HepG2 (cell line): ENCODE data around the gene LAPTM4A. TPM values are rescaled to one million over a fixed set of nuclear protein-coding genes. Genes with fewer than 3 reads are reported as not detected.

Source experiments
- AHDC1 ChIP-seq: sonication (generic); formaldehyde crosslinking; IDR thresholded peaks from 2 replicates; pipeline ENCODE4 v1.5.1; 2020; ENCODE audit warnings: mild to moderate bottlenecking, missing genetic modification reagents, borderline replicate concordance
- CEBPB ChIP-seq: IDR thresholded peaks from 2 replicates; pipeline ENCODE4 v1.6.1; 2011; ENCODE audit warnings: low read depth, low read length, improper control_type of control experiment, borderline replicate concordance
- E2F2 ChIP-seq: sonication (generic); formaldehyde crosslinking; IDR thresholded peaks from 2 replicates; pipeline ENCODE4 v1.4.0; 2020; ENCODE audit warnings: missing genetic modification reagents, borderline replicate concordance
- E2F5 ChIP-seq: sonication (generic); formaldehyde crosslinking; conservative IDR thresholded peaks from 2 replicates; pipeline ENCODE4 v1.4.0; 2020; ENCODE audit warnings: missing genetic modification reagents
- ERF ChIP-seq: IDR thresholded peaks from 2 replicates; pipeline ENCODE4 v1.6.1; 2018; ENCODE audit warnings: missing biosample characterization, missing genetic modification reagents
- ETV5 ChIP-seq: IDR thresholded peaks from 2 replicates; pipeline ENCODE4 v1.6.1; 2018; ENCODE audit warnings: missing biosample characterization, missing genetic modification reagents, inconsistent platforms, borderline replicate concordance
- FOXA1 ChIP-seq, 2 experiments: fragments of 450-650 bp in 1 of 2; sonication (generic) in 1 of 2; formaldehyde crosslinking in 1 of 2; IDR thresholded peaks; 2 replicates each; pipeline versions ENCODE4 v1.4.0 to v1.6.1; 2016 to 2020; ENCODE audit warnings: missing genetic modification reagents in 1 of 2
- FOXK1 ChIP-seq: sonication (generic); formaldehyde crosslinking; IDR thresholded peaks from 2 replicates; pipeline ENCODE4 v1.4.0; 2020; ENCODE audit warnings: low read depth, missing genetic modification reagents, borderline replicate concordance
- KAT8 ChIP-seq: IDR thresholded peaks from 2 replicates; pipeline ENCODE4 v1.6.1; 2016; ENCODE audit warnings: missing genetic modification reagents, missing compliant biosample characterization
- KDM6A ChIP-seq: IDR thresholded peaks from 2 replicates; pipeline ENCODE4 v1.6.1; 2016; ENCODE audit warnings: low read depth
- KLF13 ChIP-seq: sonication (generic); formaldehyde crosslinking; IDR thresholded peaks from 2 replicates; pipeline ENCODE4 v1.4.0; 2020; ENCODE audit warnings: mild to moderate bottlenecking, missing genetic modification reagents
- MIXL1 ChIP-seq: IDR thresholded peaks from 2 replicates; pipeline ENCODE4 v1.6.1; 2016
- NFKBIZ ChIP-seq: IDR thresholded peaks from 2 replicates; pipeline ENCODE4 v1.6.1; 2018; ENCODE audit warnings: missing genetic modification reagents, missing compliant biosample characterization
- SMC3 ChIP-seq: IDR thresholded peaks from 2 replicates; pipeline ENCODE4 v1.6.1; 2011; ENCODE audit warnings: low read length, improper control_type of control experiment
- SNAPC2 ChIP-seq: sonication (generic); formaldehyde crosslinking; IDR thresholded peaks from 2 replicates; pipeline ENCODE4 v1.8.1; 2022; ENCODE audit warnings: mild to moderate bottlenecking, missing genetic modification reagents
- SP5 ChIP-seq: IDR thresholded peaks from 2 replicates; pipeline ENCODE4 v1.6.1; 2016; ENCODE audit warnings: low read depth, borderline replicate concordance
- STAG1 ChIP-seq: sonication (generic); formaldehyde crosslinking; IDR thresholded peaks from 2 replicates; pipeline ENCODE4 v1.4.0; 2020; ENCODE audit warnings: missing genetic modification reagents
- TGIF2 ChIP-seq: IDR thresholded peaks from 2 replicates; pipeline ENCODE4 v1.6.1; 2016; ENCODE audit warnings: control low read depth, missing compliant biosample characterization
- ZFX ChIP-seq: sonication (generic); formaldehyde crosslinking; IDR thresholded peaks from 2 replicates; pipeline ENCODE4 v1.4.0; 2020; ENCODE audit warnings: mild to moderate bottlenecking, low read depth, missing genetic modification reagents, moderate library complexity
- ZNF12 ChIP-seq: sonication (generic); formaldehyde crosslinking; IDR thresholded peaks from 2 replicates; pipeline ENCODE4 v1.5.0; 2020; ENCODE audit warnings: missing genetic modification reagents
- ZNF121 ChIP-seq: sonication (generic); formaldehyde crosslinking; IDR thresholded peaks from 2 replicates; pipeline ENCODE4 v1.5.0; 2020; ENCODE audit warnings: mild to moderate bottlenecking, missing genetic modification reagents
- ZNF33A ChIP-seq: sonication (generic); formaldehyde crosslinking; IDR thresholded peaks from 2 replicates; pipeline ENCODE4 v1.5.1; 2020; ENCODE audit warnings: missing genetic modification reagents, mild to moderate bottlenecking, moderate library complexity, borderline replicate concordance
- ZNF441 ChIP-seq: sonication (generic); formaldehyde crosslinking; IDR thresholded peaks from 2 replicates; pipeline ENCODE4 v1.7.0; 2021; ENCODE audit warnings: missing genetic modification reagents, borderline replicate concordance
- ZNF543 ChIP-seq: sonication (generic); formaldehyde crosslinking; IDR thresholded peaks from 2 replicates; pipeline ENCODE4 v1.4.0; 2020; ENCODE audit warnings: mild to moderate bottlenecking, missing genetic modification reagents
- ZNF713 ChIP-seq: sonication (generic); formaldehyde crosslinking; IDR thresholded peaks from 2 replicates; pipeline ENCODE4 v1.4.0; 2020; ENCODE audit warnings: mild to moderate bottlenecking, missing genetic modification reagents
- ZNF746 ChIP-seq: sonication (generic); formaldehyde crosslinking; IDR thresholded peaks from 2 replicates; pipeline ENCODE4 v1.8.0; 2022; ENCODE audit warnings: mild to moderate bottlenecking, missing genetic modification reagents
- polyA plus RNA-seq, 8 experiments: library from polyadenylated mRNA; depleted of rRNA in 3 of 8; stranded (reverse) in 7 of 8; unstranded in 1 of 8; fragments of >200 nt; fragmentation: Illumina TruSeq in 4 of 8; extraction: Trizol in 4 of 8; gene quantifications; 2 replicates each; pipeline versions ENCODE4 v1.2.1 to v1.2.3, GENCODE V29; 2011 to 2016; ENCODE audit warnings: low read depth in 4 of 8, missing spikeins in 1 of 8, mixed read lengths in 1 of 8; ENCODE audit not compliant: insufficient read depth in 1 of 8
- total RNA-seq, 5 experiments: library from RNA; depleted of rRNA; stranded (reverse); fragments of >200 nt; fragmentation: Illumina TruSeq; extraction: Trizol; gene quantifications; 2 replicates each; pipeline ENCODE4 v1.2.3, GENCODE V29; 2016; ENCODE audit warnings: low read depth in 1 of 5

LAPTM4A gene
- total and polyA plus RNA-seq, 2 of the 13 experiments (the other 11 are each of a cell fraction or from before 2014, with no cell fraction given) = 116 to 558 TPM

GRCh38 chr2:20008703-20009102 is 42.7 kb downstream of the LAPTM4A start (continued):
- no peak for TF ChIP-seq ZFX (CRISPR knock-in tag)
- TF ChIP-seq KDM6A (CRISPR knock-in tag) = peak; percentile 58; the same call in 1 of the 2 replicates
- TF ChIP-seq E2F2 = no peak
- no peak for TF ChIP-seq ZNF746 (CRISPR knock-in tag)
- TF ChIP-seq FOXK1 = peak; percentile 73; the same call in 1 of the 2 replicates
- TF ChIP-seq SNAPC2 (CRISPR knock-in tag) = no peak
- peak; percentile 71 for TF ChIP-seq CEBPB
- TF ChIP-seq KAT8 (CRISPR knock-in tag) = 0 out of 2 replicates have a peak, but pooled peaks have one; percentile 58
- TF ChIP-seq KLF13 (CRISPR knock-in tag) = no peak
- TF ChIP-seq STAG1 = no peak
- peak; percentile 91 for TF ChIP-seq AHDC1
- no peak for TF ChIP-seq ZNF543 (CRISPR knock-in tag)
- peak; percentile 51; the same call in 1 of the 2 replicates for TF ChIP-seq MIXL1 (CRISPR knock-in tag)
- TF ChIP-seq ERF = peak; percentile 60; the same call in 1 of the 2 replicates
- 0 out of 2 replicates have a peak, but pooled peaks have one; percentile 59 for TF ChIP-seq ZNF121 (CRISPR knock-in tag)
- TF ChIP-seq ZNF33A (CRISPR knock-in tag) = 0 out of 2 replicates have a peak, but pooled peaks have one; percentile 53
- no peak for TF ChIP-seq TGIF2 (CRISPR knock-in tag)
- peak; percentile 36; the same call in 1 of the 2 replicates for TF ChIP-seq ZNF441 (CRISPR knock-in tag)
- peak; percentile 97 for TF ChIP-seq FOXA1 (IDR thresholded peaks at IDR 0.05)
- peak; percentile 98 for TF ChIP-seq FOXA1 (CRISPR knock-in tag; IDR thresholded peaks at IDR 0.05)
- no peak for TF ChIP-seq E2F5 (CRISPR knock-in tag)
- no peak for TF ChIP-seq ZNF713 (CRISPR knock-in tag)
- TF ChIP-seq SP5 (CRISPR knock-in tag) = peak; percentile 70; the same call in 1 of the 2 replicates
- 0 out of 2 replicates have a peak, but pooled peaks have one; percentile 53 for TF ChIP-seq NFKBIZ
- TF ChIP-seq ZNF12 (CRISPR knock-in tag) = 0 out of 2 replicates have a peak, but pooled peaks have one; percentile 27
- 0 out of 2 replicates have a peak, but pooled peaks have one; percentile 1 for TF ChIP-seq SMC3
- TF ChIP-seq ETV5 (CRISPR knock-in tag) = peak; percentile 70; the same call in 1 of the 2 replicates
